SHP77 treated with DMSO at 0.1 percent for 48 hours (cell line): ENCODE data around the gene WIPI1.

Experiments used
- DNase-seq: peaks from one replicate; lab custom pipeline; 2025; lab: John Stamatoyannopoulos, UW

The WIPI1 gene

DNA sequence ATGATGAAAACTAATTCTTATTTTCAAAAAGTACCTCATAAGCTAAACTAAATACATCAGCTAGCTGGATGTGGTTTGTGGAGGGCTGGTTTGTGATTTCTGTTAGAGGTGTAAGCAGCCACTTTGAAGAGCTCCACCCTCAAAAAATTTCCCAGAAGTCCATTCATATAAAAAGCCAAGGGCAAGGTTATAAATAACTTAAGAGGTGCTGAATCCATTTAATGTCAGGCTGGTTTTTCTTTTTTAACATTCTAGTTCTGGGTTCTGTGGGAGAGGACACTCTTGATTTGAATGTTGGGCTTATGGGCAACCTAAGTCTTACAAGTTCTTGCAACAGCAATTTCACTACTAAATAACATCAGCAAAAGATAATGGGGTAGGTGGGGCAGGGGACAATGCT, 3.4 kb upstream of the WIPI1 start:
- DNase-seq: no peak

DNA sequence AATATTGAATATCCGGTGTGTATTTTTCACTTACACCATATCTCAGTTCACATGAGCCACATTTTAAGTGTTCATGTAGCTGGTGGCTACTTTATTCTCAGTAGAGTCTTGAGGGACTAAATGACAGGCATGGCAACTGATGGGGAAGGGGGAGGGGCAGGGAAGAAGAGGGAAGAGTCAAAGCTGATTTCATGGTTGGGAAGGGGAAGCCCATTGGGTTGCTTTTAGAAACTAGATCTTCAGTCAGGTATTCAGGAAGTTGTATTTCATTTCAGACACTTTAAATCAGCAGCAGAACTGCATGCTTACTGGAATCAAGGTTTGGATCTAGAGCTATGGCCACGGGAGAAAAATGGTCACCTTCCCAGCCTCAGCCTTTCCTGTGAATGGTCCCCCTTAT, 2.9 kb upstream of the WIPI1 start:
- no peak for DNase-seq

DNA sequence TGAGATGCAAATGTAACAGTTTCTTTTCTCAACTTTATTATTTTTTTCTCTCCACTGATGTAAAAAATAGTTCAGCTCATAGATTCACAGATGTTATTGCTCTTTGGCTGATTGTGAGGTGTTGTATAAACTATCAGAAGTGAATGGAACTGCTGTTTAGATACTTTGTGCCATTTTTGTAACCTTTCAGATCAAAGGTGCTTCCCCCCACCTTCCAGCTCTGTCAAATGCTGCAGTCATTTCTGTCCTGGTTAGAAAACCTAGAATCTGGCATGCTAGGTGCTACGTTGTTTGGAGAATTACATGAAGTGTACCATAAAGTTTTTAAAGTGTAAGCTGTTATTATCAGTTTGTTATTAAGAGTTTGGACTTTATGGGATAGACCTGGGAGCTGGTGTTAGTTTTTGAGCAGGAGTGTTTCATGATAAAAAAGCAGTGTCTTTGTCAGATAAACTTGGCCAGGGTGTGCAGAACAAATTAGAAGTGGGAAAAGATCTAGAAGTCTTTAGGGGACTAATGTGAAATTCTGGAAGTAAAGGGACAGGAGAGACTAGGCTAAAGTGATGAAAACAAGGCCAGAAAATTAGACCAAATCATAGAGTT, 1.8 kb upstream of the WIPI1 start:
- no peak for DNase-seq

DNA sequence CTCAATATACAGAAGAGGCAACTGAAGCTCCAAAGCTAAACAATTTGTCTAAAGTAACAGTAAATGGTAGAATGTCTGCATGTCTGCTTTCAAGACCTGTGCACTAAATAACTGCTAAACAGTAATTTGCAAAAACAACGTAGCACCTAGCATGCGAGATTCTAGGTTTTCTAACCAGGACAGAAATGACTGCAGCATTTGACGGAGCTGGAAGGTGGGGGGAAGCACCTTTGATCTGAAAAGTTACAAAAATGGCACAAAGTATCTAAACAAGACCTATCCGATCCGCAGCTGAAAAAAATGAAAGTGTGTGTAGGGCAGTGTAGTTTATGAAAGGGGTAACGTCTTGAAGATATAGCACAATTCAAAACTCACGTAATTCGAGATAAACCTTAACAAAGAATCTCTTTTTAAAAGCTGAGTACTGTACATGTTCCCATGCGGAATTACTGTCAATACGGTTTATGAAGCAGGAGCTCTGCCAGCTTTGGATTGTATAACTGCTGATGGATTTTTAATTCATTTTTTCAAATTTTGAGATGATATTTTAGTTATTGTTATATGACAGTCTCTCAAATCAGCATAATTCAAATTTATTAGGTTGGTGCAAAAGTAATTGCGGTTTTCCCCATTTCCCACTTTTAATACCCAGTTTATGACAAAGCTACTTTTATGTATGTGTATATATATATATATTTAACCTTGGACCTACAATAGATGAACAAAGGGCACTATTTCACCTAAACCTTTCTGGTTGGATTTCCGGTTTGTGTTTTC, 1.2 kb upstream of the WIPI1 start:
- DNase-seq: no peak

DNA sequence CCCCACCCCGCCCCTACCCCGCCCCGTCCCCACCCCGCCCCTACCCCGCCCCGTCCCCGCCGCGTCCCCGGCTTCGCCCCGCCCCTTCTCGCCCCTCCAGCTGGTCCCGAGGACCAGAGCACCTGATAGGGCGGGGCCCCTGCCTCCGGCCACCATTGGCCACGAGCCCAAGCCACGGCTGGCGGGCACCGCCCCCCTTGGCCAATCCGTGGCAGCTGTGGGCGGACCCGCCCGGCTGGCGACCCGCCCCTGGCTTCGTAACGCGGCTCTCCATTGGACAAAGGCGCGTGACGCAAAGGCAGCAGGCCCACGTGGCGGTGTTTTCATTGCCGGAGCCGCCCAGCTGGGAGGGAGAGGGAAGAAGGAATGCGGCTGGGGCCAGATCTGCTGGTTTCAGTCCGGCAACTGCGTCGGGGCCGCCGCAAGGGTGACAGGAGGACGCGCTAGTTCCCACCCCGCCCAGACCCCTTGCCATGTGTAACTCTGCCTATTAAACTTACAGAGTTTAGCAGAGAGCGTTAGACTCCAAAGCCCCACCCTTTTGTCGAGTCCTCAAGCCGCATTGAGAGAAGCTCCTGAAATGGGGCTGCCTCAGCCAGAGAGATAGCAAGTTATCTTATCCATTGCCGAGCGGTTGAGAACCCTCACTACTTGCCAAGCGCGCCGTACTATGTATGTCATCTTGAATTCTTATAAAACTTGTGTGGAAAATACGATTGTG, 403 bp upstream of the WIPI1 start:
- DNase-seq: peak; percentile 87

DNA sequence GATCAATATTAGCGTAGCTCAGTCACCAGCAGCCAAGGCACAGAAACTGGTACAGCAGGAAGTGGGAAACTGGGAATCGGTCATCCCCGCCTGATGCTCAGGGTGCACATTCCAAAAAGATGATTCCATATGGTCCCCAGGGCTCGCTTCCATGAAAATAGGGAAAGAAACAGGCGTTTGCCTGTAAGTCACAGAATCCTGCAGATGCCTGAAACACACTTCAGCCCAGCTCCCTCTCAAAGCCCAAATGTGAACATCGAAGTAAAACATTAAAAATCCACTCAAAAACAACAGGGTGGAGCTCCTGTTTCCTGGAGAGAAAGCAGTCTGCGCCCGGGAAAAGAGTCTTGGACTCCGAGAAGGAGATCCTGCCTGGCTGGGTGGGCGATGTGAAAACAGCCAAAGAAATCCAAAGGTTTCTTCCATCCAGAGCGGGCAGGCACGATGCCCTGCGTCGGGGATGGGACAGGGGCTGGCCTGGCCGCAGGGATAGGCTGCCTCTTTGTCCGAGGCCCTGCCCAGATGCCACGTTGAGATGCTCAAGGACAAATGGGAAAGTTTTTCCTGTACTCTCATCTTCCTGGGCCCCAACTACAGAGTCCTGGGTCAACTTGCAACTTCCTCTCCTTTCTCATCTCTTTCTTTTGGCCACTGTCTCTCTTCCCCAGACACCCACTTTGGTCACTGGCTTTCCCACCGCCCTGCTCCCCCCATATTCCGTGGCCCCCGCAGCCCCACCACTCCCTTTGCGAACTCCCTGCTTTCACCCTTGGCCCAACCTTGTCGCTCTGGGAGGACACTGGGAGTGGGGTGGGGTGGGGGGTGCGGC, 743 bp downstream of the WIPI1 start:
- DNase-seq: peak; percentile 12

- DNase-seq: no peak
Observed at GRCh38 chr17:68455901-68456338, 1.4 kb downstream of the WIPI1 start.

GRCh38 chr17:68453991-68454665, 3.2 kb downstream of the WIPI1 start:
- no peak for DNase-seq

- DNase-seq: no peak
Observed at GRCh38 chr17:68452724-68453290, 4.5 kb downstream of the WIPI1 start.

DNA sequence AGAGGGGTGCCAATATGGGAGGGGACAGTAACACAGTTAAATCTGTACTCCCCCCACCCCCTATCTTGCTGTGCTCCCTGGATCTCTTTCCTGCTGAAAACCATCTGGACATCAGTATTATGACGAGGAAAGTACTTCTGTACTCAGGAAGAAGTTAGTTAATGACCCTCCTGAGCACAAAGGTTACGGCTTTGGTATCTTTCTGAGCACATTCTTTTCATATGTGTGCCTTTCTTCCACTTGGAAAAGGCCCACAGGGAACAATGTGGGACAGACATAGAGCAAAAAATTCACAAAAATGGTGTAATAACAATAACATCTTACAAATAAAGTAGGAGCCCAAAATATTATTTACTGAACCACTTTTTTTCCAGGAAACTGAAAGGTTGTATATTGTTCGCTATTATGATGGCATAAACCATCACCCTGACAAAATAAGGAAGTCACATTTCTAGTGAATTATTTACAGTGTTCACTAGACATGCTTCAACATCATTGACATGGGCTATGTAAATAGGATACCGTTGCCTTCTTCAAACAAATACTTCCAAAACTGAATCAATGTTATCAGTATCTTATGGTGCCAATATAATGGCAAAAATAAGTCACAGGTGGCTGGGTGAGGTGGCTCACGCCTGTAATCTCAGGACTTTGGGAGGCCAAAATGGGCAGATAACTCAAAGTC, 5.5 kb downstream of the WIPI1 start:
- DNase-seq: no peak

DNA sequence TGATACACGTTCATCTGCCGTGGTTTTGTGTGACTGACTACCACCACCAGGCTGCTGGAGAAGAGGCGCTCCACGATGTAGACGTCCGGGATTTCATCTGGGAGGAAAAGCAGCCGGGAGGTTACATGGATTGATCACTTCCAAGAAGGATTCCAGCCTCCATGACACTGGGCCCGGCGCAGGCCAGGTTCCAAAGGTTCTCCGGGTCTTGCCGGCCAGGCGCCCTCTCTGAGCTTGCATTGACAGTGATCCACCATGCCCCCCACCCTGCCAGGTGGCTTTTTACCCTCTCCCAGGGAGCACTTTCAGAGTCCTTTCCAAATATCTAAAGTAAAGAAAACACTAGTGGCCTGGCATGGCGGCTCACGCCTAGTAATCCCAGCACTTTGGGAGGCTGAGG, 6.5 kb downstream of the WIPI1 start:
- no peak for DNase-seq

DNA sequence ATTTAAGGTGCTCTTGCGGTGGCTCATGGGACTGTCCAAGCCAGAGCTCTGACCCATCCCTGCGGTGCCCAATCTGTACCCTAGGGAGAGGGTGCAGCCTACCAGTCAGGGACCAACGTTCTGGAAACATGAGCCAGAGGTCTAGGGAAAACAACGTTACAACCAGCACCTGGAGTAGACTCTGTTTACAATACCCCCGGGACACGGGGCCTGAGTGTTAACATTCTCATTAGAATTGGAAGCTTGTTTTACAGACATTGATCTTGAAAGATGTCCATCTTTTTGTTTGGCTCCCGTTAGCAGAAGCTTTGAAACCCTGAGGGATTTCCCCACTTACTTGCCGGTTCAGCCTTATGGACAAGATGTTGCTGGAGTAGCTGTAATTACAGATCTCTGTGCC, 6.9 kb downstream of the WIPI1 start:
- no peak for DNase-seq

DNA sequence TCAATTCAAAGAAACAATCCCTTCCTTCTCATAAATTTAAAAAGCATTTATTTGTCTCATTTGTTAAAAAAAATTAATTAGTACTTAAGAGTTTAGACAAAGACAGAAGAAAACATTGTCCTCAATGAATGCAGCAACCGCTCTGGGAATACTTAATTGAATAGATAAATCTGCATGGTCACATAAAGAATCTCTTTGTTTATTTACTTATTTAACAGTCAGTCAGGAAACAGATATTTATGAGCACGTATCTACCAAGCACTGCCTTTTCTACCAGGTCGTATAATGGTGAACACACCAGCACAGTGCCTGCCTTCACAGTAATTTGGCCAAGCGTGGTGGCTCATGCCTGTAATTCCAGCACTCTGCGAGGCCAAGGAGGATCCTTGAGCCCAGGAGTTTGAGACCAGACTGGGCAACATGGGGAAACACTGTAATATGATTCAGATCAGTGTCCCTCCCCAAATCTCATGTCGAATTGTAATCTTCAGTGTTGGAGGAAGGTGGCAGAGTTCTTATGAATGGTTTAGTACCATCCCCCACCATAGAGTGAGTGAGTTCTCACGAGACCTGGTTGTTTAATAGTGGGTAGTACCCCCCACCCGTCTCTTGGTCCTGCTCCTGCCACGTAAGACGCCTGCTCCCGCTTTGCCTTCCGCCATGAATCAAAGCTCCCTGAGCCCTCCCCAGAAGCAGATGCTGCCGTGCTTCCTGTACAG, 8.1 kb downstream of the WIPI1 start:
- DNase-seq: no peak

GRCh38 chr17:68446626-68447041, 10.7 kb downstream of the WIPI1 start:
- no peak for DNase-seq

GRCh38 chr17:68445671-68446070, 11.6 kb downstream of the WIPI1 start:
- DNase-seq: no peak

DNA sequence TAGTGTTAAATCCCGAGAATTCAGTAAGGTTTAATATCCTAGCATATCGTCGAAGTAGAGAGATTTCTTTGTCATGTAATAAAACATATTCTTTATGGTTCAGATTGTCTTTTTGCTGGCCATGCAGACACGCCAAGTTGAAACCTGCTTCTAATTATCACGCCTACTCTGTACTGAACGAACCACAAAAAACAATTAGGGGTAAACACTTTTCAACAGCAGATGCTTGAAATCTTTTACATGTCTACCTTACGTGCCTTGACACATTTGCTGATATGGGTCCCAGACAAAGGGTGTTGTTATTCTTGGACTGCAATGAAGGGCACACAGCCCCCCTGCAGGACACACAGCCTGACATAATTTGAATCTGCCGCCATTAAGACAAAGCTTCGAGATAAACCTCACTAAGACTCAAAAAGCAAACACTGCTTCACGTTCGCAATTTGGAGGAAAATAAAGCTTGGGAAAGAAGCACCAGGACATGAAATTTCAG, 13.3 kb downstream of the WIPI1 start:
- no peak for DNase-seq

DNA sequence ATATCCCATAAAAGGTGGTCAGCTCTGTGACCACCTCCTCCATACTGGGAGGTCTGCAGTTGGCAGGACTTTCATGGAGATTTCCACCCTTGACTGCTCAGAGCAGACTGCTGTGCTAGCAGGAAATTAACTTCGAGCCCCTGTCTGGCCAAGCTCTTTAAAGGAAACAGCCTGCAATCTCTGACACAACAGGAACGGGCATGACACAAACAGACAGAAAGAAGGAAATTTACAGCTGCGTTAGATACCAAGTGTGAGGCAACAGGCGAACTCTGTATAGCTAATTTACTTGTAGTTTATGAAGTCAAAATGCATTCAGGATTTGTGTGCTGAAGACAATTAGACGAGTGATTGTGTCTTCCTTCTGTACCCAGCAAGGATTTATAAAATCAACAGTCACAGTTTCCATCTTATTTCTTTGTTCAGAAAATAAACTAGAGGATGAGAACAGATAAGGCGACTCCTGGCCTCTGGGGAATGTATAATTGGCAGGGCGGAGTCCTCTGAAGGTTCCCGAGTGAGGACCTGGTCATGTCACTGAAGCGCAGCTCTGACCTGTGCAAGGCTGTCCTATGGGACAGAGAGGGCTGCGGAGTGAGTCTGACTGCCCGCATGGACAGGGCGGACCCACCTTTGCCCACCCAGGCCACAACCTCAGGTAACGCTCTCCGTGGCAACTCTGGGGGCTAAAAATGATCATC, 16.1 kb downstream of the WIPI1 start:
- DNase-seq: no peak

GRCh38 chr17:68440526-68440925, 16.8 kb downstream of the WIPI1 start:
- no peak for DNase-seq

GRCh38 chr17:68439656-68440290, 17.5 kb downstream of the WIPI1 start:
- no peak for DNase-seq
